Endothelial cell (in vitro differentiated cells): ENCODE data around the gene VSIG10. TPM values are rescaled to one million over a fixed set of nuclear protein-coding genes. Genes with fewer than 3 reads are reported as not detected.

Experiments used
- DNase-seq: peaks from one replicate; pipeline ENCODE4 v3.0.0; 2021; ENCODE audit warnings: low spot score
- H3K27ac Mint-ChIP-seq: one replicate; pipeline ENCODE4 v1.8.0; 2021; ENCODE audit warnings: mixed read lengths, inconsistent platforms; ENCODE audit not compliant: unreplicated experiment
- H3K27me3 Mint-ChIP-seq: one replicate; pipeline ENCODE4 v1.8.0; 2021; ENCODE audit warnings: mild to moderate bottlenecking, moderate library complexity, mixed read lengths, inconsistent platforms; ENCODE audit not compliant: unreplicated experiment
- H3K36me3 Mint-ChIP-seq: one replicate; pipeline ENCODE4 v1.8.0; 2021; ENCODE audit warnings: mild to moderate bottlenecking, low read depth, mixed read lengths, inconsistent platforms; ENCODE audit not compliant: unreplicated experiment
- H3K4me1 Mint-ChIP-seq: one replicate; pipeline ENCODE4 v1.8.0; 2021; ENCODE audit warnings: mild to moderate bottlenecking, mixed read lengths, inconsistent platforms; ENCODE audit not compliant: unreplicated experiment
- H3K4me3 Mint-ChIP-seq: one replicate; pipeline ENCODE4 v1.8.0; 2021; ENCODE audit warnings: mild to moderate bottlenecking, mixed read lengths, inconsistent platforms; ENCODE audit not compliant: unreplicated experiment
- H3K9me3 Mint-ChIP-seq: one replicate; pipeline ENCODE4 v1.8.0; 2021; ENCODE audit warnings: mixed read lengths, inconsistent platforms; ENCODE audit not compliant: unreplicated experiment
- CTCF ChIP-seq: fragments of 200-600 bp; sonication (generic); IDR thresholded peaks from one replicate; pipeline ENCODE4 v1.5.0; 2021; ENCODE audit warnings: antibody characterized with exemption; ENCODE audit not compliant: unreplicated experiment
- total RNA-seq: library from RNA; stranded (reverse); fragmentation: NEBNext Ultra II Directional; extraction: Animal tissue kit (Norgen Biotek cat#: 25700); gene quantifications from one replicate; pipeline ENCODE4 v1.2.1, GENCODE V29; 2021; ENCODE audit not compliant: unreplicated experiment

VSIG10 gene
- total RNA-seq, 1 donor from 2014 or later = 65.0 TPM

DNA sequence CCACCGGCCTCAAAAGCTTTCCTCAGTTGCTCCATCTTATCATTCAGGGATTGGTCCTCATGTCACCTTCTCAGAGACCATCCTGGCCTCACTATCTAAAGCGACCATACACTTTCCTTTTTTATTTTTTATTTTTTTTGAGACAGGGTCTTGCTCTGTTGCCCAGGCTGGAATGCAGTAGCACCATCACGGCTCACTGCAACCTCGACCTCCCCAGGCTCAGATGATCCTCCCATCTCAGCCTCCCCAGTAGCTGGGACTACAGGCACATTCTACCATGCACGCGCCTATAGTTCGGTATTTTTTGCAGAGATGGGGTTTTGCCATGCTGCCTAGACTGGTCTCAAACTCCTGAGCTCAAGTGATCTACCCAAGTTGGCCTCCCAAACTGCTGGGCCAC is 45.6 kb downstream of the VSIG10 start:
- no peak for DNase-seq
- peaks cover 19% of the 10 kb centered on the region for H3K27me3 Mint-ChIP-seq
- peaks cover 13% of the 10 kb centered on the region for H3K36me3 Mint-ChIP-seq
- no peaks in the 10 kb centered on the region for H3K9me3 Mint-ChIP-seq
- H3K27ac Mint-ChIP-seq = no peak overlapping the region
- no peak overlapping the region for H3K4me3 Mint-ChIP-seq
- TF ChIP-seq CTCF = no peak
- H3K4me1 Mint-ChIP-seq = peaks cover 34% of the 10 kb centered on the region

GRCh38 chr12:118055865-118056773 is 47.7 kb downstream of the VSIG10 start:
- Mint-ChIP-seq H3K36me3 (peaks cover 15% of the 10 kb centered on the region), H3K27ac (peak overlapping the region; percentile 85), H3K9me3 (no peaks in the 10 kb centered on the region), H3K4me1 (peaks cover 22% of the 10 kb centered on the region), H3K4me3 (no peak overlapping the region), H3K27me3 (peaks cover 10% of the 10 kb centered on the region)
- DNase-seq = no peak
- TF ChIP-seq CTCF = no peak

DNA sequence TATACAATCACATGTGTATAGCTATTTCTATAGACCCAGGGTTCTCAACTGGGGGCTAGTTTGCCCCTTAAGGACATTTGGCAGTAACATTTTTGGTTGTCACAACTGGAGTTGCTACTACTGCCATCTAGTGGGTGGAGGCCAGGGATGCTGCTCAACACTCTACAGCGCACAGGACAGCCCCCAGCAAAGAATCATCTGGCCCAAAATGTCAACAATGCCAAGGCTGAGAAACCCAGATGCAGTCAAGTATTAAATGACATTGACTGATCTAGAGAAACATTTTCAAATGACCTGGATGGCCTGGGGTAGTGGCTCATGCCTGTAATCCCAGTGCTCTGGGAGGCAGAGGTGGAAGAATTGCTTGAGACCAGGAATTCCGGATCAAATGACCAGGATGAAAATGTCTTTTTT is 48.7 kb downstream of the VSIG10 start:
- peak; percentile 63 for TF ChIP-seq CTCF
- DNase-seq = peak; percentile 73
- peaks cover 8% of the 10 kb centered on the region for H3K27me3 Mint-ChIP-seq
- peaks cover 18% of the 10 kb centered on the region for H3K36me3 Mint-ChIP-seq
- H3K9me3 Mint-ChIP-seq = no peaks in the 10 kb centered on the region
- peaks cover 20% of the 10 kb centered on the region for H3K4me1 Mint-ChIP-seq
- peak overlapping the region; percentile 94 for H3K27ac Mint-ChIP-seq
- peak overlapping the region; percentile 49 for H3K4me3 Mint-ChIP-seq

- Mint-ChIP-seq H3K27me3 (no peaks in the 10 kb centered on the region), H3K36me3 (peaks cover 20% of the 10 kb centered on the region), H3K9me3 (no peaks in the 10 kb centered on the region), H3K27ac (no peak overlapping the region), H3K4me1 (peaks cover 11% of the 10 kb centered on the region), H3K4me3 (peak overlapping the region; percentile 9)
- no peak for TF ChIP-seq CTCF
- DNase-seq = no peak
Observed at GRCh38 chr12:118053071-118053985, 50.5 kb downstream of the VSIG10 start.
